ENCODE results near the gene KIF22.

KIF22 gene

GRCh38 chr16:29850998-29851397 is 60.4 kb downstream of the KIF22 start:
- H3K79me2 ChIP-seq (ENCODE audit: insufficient read depth, low read length), result no peaks in the 10 kb centered on the region
- H3K4me3 ChIP-seq (ENCODE audit: insufficient read depth, low read length, poor library complexity, severe bottlenecking), result no peak overlapping the region
- no peak overlapping the region for H3K4me2 ChIP-seq (ENCODE audit: low read depth, low read length, poor library complexity, severe bottlenecking)
- no peaks in the 10 kb centered on the region for H3K36me3 ChIP-seq (ENCODE audit: low read length)
- no peaks in the 10 kb centered on the region for H3K9me2 ChIP-seq (replicated peaks; ENCODE audit: insufficient read depth, low read length)
- H3K27me3 ChIP-seq (ENCODE audit: low read length), result no peaks in the 10 kb centered on the region
- no peak overlapping the region for H2AFZ ChIP-seq (ENCODE audit: low read depth, low read length, severe bottlenecking)
- H3K27ac ChIP-seq (ENCODE audit: low read depth, low read length), result no peak overlapping the region
- TF ChIP-seq EZH2phosphoT487 (conservative IDR thresholded peaks at IDR 0.05; ENCODE audit: low read length), result no peak
- TF ChIP-seq, protein P1, sequence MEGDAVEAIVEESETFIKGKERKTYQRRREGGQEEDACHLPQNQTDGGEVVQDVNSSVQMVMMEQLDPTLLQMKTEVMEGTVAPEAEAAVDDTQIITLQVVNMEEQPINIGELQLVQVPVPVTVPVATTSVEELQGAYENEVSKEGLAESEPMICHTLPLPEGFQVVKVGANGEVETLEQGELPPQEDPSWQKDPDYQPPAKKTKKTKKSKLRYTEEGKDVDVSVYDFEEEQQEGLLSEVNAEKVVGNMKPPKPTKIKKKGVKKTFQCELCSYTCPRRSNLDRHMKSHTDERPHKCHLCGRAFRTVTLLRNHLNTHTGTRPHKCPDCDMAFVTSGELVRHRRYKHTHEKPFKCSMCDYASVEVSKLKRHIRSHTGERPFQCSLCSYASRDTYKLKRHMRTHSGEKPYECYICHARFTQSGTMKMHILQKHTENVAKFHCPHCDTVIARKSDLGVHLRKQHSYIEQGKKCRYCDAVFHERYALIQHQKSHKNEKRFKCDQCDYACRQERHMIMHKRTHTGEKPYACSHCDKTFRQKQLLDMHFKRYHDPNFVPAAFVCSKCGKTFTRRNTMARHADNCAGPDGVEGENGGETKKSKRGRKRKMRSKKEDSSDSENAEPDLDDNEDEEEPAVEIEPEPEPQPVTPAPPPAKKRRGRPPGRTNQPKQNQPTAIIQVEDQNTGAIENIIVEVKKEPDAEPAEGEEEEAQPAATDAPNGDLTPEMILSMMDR (IDR thresholded peaks at IDR 0.05; ENCODE audit: insufficient read depth, low read length, poor library complexity, severe bottlenecking), result no peak
- H3K9ac ChIP-seq (ENCODE audit: low read length), result no peak overlapping the region
- H3F3A ChIP-seq (ENCODE audit: insufficient read depth), result no peaks in the 10 kb centered on the region
- no peaks in the 10 kb centered on the region for H4K20me1 ChIP-seq (ENCODE audit: low read depth, low read length)
- no peaks in the 10 kb centered on the region for H3K9me3 ChIP-seq (ENCODE audit: insufficient read depth, low read length)

DNA sequence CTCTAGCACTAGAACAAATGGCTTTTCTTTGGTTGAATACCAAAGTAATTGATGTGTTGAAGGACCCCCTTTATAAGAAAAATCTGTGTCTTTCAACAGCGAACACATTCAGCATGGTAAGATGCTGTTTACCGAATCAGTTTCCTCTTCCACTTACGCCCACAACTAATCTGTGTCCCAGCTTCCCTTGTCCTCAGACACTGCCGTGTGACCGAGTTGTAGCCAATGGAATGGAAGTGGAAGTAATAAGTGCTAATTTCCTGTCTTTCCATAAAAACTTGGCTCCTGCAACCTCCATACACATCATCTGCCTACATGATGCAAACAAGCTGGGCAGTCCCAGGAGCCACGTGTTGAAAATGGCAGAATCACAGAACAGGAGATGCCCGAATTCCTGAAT is 62.1 kb downstream of the KIF22 start:
- Histone ChIP-seq H3F3A (ENCODE audit: insufficient read depth) (no peaks in the 10 kb centered on the region), H3K27ac (ENCODE audit: low read depth, low read length) (no peak overlapping the region), H3K36me3 (ENCODE audit: low read length) (no peaks in the 10 kb centered on the region), H3K79me2 (ENCODE audit: insufficient read depth, low read length) (no peaks in the 10 kb centered on the region), H2AFZ (ENCODE audit: low read depth, low read length, severe bottlenecking) (no peak overlapping the region), H3K4me3 (ENCODE audit: insufficient read depth, low read length, poor library complexity, severe bottlenecking) (no peak overlapping the region), H3K4me2 (ENCODE audit: low read depth, low read length, poor library complexity, severe bottlenecking) (no peak overlapping the region), H3K9ac (ENCODE audit: low read length) (no peak overlapping the region), H3K27me3 (ENCODE audit: low read length) (no peaks in the 10 kb centered on the region), H3K9me2 (replicated peaks; ENCODE audit: insufficient read depth, low read length) (no peaks in the 10 kb centered on the region), H3K9me3 (ENCODE audit: insufficient read depth, low read length) (no peaks in the 10 kb centered on the region), H4K20me1 (ENCODE audit: low read depth, low read length) (no peaks in the 10 kb centered on the region)
- no peak for TF ChIP-seq EZH2phosphoT487 (conservative IDR thresholded peaks at IDR 0.05; ENCODE audit: low read length)
- TF ChIP-seq, protein P1 (IDR thresholded peaks at IDR 0.05; ENCODE audit: insufficient read depth, low read length, poor library complexity, severe bottlenecking), result no peak

- no peaks in the 10 kb centered on the region for H3K27me3 ChIP-seq (ENCODE audit: low read length)
- no peak overlapping the region for H2AFZ ChIP-seq (ENCODE audit: low read depth, low read length, severe bottlenecking)
- no peaks in the 10 kb centered on the region for H3K36me3 ChIP-seq (ENCODE audit: low read length)
- TF ChIP-seq, protein P1 (IDR thresholded peaks at IDR 0.05; ENCODE audit: insufficient read depth, low read length, poor library complexity, severe bottlenecking), result no peak
- TF ChIP-seq EZH2phosphoT487 (conservative IDR thresholded peaks at IDR 0.05; ENCODE audit: low read length), result no peak
- no peaks in the 10 kb centered on the region for H3K9me3 ChIP-seq (ENCODE audit: insufficient read depth, low read length)
- H3K4me2 ChIP-seq (ENCODE audit: low read depth, low read length, poor library complexity, severe bottlenecking), result no peak overlapping the region
- H4K20me1 ChIP-seq (ENCODE audit: low read depth, low read length), result no peaks in the 10 kb centered on the region
- no peak overlapping the region for H3K27ac ChIP-seq (ENCODE audit: low read depth, low read length)
- H3K9me2 ChIP-seq (replicated peaks; ENCODE audit: insufficient read depth, low read length), result no peaks in the 10 kb centered on the region
- no peak overlapping the region for H3K4me3 ChIP-seq (ENCODE audit: insufficient read depth, low read length, poor library complexity, severe bottlenecking)
- no peak overlapping the region for H3K9ac ChIP-seq (ENCODE audit: low read length)
- no peaks in the 10 kb centered on the region for H3K79me2 ChIP-seq (ENCODE audit: insufficient read depth, low read length)
- no peaks in the 10 kb centered on the region for H3F3A ChIP-seq (ENCODE audit: insufficient read depth)
These were observed 64.1 kb downstream of the KIF22 start for GRCh38 chr16:29854520-29855100.

All from SU-DHL-6 (cell line).